Stimulated activated naive CD8-positive, alpha-beta T cell treated with anti-CD3 and anti-CD28 coated beads, Interleukin-15, Interleukin-2, amounts not matched to agents 100 ng/mL and 50 ng/mL, for 24 hours (primary cell): ENCODE measurements around the gene ZMYND8.
"Not testable (repeated sequence)": the region's sequence is repeated elsewhere in the genome, so short reads cannot be mapped to it uniquely, and the experiment has no call there.

Experiments
- H3K27ac Mint-ChIP-seq: one replicate; pipeline ENCODE4 v1.8.0; 2021; ENCODE audit warnings: mild to moderate bottlenecking, mixed read lengths
- H3K27me3 Mint-ChIP-seq: one replicate; pipeline ENCODE4 v1.8.0; 2021; ENCODE audit warnings: mixed read lengths
- H3K36me3 Mint-ChIP-seq: one replicate; pipeline ENCODE4 v1.8.0; 2021; ENCODE audit warnings: low read depth, mixed read lengths
- H3K4me1 Mint-ChIP-seq: one replicate; pipeline ENCODE4 v1.8.0; 2021; ENCODE audit warnings: low read depth, mixed read lengths
- H3K4me3 Mint-ChIP-seq: one replicate; pipeline ENCODE4 v1.8.0; 2021; ENCODE audit warnings: mild to moderate bottlenecking, mixed read lengths
- H3K9me3 Mint-ChIP-seq: one replicate; pipeline ENCODE4 v1.8.0; 2021; ENCODE audit warnings: mixed read lengths

Gene ZMYND8

DNA sequence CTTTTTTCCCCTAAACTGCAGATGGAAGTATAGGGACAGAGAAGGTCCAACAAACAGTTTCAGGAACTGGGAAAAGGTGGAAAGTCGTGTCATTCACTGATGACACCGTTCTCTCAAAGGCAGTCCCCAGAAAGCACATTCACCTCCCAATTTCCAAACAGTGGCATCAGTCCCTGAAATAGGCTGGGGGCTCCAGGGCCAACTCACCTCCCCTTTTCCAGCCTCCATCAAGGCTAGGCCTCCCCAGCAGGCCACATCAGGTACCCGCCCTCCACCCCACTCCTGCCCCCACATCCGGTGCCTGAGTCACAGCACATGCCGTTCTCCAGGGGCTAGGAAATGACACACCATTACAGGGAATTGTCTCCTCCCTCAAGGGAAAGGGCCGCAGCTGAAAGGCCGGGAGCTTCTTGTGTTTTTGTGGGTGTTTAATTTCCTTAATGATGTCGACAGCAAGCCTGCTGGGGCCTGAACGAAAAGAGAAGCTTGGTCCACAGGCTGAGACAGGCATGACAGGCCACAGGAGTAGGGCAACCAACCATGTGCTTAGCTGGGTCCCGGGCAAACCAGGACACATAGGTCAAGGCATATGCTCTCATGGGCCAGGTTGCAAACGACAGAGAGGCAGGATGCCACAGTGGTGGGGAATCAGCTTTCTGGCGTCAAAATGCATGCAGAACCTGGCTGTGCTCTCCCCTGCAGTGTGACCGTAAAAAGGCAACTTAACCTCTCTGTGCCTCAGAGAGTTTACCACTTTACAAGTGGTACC lies 39.2 kb downstream of the ZMYND8 start:
- H3K27ac Mint-ChIP-seq: peak overlapping the region; percentile 95
- H3K4me3 Mint-ChIP-seq: peak overlapping the region; percentile 54
- no peaks in the 10 kb centered on the region for H3K9me3 Mint-ChIP-seq
- H3K27me3 Mint-ChIP-seq: no peaks in the 10 kb centered on the region
- H3K4me1 Mint-ChIP-seq: peaks cover 68% of the 10 kb centered on the region
- peaks cover 12% of the 10 kb centered on the region for H3K36me3 Mint-ChIP-seq

DNA sequence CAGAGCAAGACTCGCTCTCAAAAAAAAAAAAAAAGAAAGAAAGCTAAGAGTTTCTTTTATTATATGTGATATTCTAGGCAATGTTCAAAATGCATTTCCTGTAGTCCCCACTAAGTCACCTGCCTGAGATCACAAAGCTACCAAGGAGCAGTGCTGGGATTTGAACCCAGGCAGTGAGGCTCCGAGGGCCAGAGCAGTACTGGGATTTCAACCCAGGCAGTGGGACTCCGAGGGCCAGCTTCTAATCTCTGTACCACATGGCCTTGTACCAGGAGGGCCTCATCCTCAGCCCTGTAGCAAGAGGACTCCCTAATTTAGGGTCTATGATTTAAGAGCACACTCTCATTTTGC lies 39.7 kb downstream of the ZMYND8 start:
- Mint-ChIP-seq H3K9me3 (no peaks in the 10 kb centered on the region), H3K27ac (peak overlapping the region; percentile 95), H3K36me3 (peaks cover 16% of the 10 kb centered on the region), H3K27me3 (no peaks in the 10 kb centered on the region), H3K4me3 (peak overlapping the region; percentile 41), H3K4me1 (peaks cover 68% of the 10 kb centered on the region)

DNA sequence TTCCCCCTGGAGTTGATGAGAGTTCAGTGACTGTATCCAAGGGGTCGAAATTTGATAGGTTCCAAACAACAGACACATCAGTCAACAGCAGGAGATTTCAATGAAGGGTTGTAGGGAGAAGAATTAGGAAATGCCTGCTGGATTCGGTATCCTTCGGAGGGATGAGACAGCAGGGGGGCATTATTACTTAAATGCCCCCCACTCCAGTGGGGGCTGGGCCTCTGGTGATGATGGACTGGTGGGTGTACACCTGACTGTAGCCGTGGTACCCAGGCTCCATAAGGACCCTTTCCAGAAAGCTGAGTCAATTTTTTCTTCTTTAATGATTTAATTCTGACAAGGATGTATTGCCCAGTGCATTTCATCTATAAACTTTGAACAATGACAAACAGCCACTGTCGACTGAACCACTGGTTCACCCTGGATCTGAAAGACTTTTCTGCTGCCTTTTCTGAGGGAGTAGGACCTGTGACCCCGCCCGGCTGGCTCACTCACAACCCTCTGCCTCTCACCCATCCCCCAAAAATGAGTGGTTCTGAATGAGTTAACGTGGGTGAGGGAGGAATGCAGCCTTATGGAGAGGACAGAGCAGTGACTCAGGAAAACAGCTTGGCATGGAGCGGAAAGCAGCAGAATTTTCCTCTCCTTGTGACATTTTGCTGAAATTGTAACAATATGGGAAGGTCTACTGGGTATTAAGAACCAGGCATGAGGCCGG lies 41.0 kb downstream of the ZMYND8 start:
- Mint-ChIP-seq H3K27ac (peak overlapping the region; percentile 68), H3K27me3 (no peaks in the 10 kb centered on the region), H3K9me3 (no peaks in the 10 kb centered on the region), H3K4me1 (peaks cover 58% of the 10 kb centered on the region), H3K36me3 (peaks cover 23% of the 10 kb centered on the region), H3K4me3 (no peak overlapping the region)

DNA sequence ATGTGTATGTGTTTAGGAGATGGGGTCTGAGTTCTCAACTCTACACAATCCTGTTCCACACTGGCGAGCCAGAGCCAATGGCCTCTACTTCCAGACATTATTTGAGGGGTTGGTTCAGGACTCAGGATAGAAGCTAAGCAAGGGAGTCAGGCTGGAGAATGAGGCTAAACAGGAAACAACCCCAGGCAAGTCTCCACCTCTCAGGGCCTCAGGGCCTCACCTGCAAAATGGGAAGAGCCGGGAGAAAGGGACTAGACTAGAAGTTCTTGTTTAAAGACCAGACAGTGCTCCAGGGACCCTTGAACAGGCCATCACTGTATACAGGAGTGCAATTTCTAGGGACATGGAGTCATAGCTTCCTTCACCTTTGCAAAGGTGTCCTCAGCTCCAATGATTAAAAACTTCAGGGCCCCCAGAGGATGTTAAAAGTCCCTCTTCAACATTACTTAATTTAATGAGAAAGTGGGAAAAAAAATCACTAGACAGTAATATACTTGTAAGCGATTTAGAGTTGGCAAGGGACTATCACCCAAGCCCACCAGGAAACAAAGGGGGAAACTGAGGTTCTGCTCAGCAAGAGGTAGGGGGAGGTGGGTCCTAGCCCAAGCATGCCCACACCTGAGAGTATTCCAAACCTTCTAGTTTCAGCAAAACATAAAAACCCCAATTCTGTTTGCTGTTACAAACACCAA lies 41.7 kb downstream of the ZMYND8 start:
- no peak overlapping the region for H3K4me3 Mint-ChIP-seq
- no peaks in the 10 kb centered on the region for H3K9me3 Mint-ChIP-seq
- peaks cover 23% of the 10 kb centered on the region for H3K36me3 Mint-ChIP-seq
- H3K4me1 Mint-ChIP-seq: peaks cover 51% of the 10 kb centered on the region
- H3K27me3 Mint-ChIP-seq: no peaks in the 10 kb centered on the region
- no peak overlapping the region for H3K27ac Mint-ChIP-seq

DNA sequence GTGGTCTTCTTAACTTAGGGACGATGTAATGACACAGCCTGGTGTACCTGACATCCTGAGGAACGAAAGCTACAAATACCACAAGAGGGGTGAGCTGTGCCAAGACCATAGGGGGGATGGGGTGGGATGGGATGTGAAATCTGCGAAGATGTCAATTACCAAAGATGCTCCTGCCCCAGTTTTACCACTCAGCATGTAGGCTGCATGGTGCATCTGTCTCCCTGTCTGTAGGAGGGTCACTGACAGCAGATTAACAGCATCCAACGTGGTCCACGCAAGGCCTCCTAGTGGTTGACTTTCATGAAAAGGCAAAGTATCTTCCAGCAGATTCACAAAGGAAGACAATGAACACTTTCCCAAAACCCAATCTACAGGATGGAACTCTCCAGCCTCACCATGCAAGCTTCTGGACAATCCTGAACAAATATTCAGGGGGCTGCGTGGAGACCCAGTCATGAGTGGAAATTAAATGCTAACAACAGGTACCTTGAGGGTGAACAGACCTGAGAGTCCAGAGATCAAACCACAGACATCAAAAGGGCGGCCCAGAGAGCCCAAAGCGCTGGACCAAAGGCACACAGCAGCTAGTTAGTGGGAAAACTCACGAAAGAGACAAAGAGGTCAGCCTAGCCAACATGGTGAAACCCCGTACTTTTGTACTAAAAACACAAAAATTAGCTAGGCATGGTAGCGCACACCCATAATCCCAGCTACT lies 44.4 kb downstream of the ZMYND8 start:
- H3K4me3 Mint-ChIP-seq: no peak overlapping the region
- no peak overlapping the region for H3K27ac Mint-ChIP-seq
- H3K36me3 Mint-ChIP-seq: peaks cover 18% of the 10 kb centered on the region
- no peaks in the 10 kb centered on the region for H3K9me3 Mint-ChIP-seq
- no peaks in the 10 kb centered on the region for H3K27me3 Mint-ChIP-seq
- peaks cover 28% of the 10 kb centered on the region for H3K4me1 Mint-ChIP-seq

DNA sequence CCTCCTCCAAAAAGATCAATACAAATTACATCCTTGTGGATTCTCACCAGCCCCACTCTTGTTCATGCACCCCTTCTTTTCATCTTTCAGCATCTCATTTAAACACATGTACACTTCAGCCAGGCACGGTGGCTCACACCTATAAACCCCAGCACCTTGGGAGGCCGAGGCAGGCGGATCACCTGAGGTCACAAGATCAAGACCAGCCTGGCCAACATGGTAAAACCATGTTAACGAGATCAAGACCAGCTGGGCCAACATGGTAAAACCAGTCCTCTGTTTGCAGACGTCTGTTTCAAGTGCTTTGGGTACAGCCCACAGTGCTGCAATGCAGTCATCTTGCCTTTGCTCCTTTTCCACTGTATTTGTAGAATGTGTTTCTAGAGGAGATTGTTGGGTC lies 45.3 kb downstream of the ZMYND8 start:
- Mint-ChIP-seq H3K4me1 (peaks cover 25% of the 10 kb centered on the region), H3K27me3 (no peaks in the 10 kb centered on the region), H3K9me3 (no peaks in the 10 kb centered on the region), H3K36me3 (peaks cover 22% of the 10 kb centered on the region), H3K4me3 (no peak overlapping the region), H3K27ac (no peak overlapping the region)

DNA sequence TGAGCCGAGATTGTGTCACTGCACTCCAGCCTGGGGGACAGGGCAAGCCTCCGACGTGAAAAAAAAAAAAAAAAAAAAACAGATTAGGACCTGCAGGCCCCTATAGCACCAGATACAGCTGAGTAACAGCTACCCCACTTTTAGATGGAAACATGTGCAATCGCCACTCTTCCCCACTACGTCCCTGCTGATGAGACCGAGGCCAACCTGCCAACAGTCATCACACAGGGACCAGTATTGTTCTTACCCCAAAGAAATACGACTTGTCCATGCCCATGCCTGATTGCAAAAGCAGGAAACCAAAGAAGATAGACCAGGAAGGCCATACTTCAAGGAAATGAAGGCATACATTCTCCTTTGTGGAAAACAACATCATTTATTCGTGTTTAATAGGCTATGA lies 45.8 kb downstream of the ZMYND8 start:
- Mint-ChIP-seq H3K9me3 (no peaks in the 10 kb centered on the region), H3K27me3 (no peaks in the 10 kb centered on the region), H3K4me1 (peaks cover 25% of the 10 kb centered on the region), H3K27ac (no peak overlapping the region), H3K36me3 (peaks cover 27% of the 10 kb centered on the region), H3K4me3 (no peak overlapping the region)

DNA sequence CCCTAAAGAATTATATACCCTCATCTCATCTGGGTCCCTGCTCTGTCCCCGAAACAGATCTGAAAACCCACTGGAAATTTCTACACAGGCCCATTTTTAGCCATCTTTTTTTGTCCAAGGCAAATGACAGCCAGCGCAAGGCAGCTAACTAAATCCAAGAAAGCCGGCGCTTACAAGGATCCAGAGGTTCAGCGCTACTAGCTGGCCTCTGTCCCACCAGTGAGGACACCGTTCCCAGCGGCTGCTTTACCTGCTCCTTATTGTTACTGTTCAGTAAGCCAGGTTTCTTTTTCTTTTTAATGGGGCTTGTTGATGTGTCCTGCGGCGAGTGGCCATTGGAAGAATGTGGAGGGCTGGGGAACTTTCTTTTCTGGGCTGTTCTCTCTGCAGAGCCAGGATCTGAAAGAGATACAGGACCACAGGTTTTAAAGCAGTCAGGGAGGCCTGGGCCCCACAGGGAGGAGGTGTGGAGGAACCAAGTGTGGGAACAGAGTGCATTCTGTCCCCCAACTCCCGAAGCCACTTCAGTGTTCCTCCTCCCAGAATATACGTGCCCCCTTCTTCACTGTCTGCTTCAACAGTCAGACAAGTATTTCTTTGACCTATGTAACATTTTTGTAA lies 46.6 kb downstream of the ZMYND8 start:
- Mint-ChIP-seq H3K4me3 (no peak overlapping the region), H3K36me3 (peaks cover 31% of the 10 kb centered on the region), H3K27ac (peak overlapping the region; percentile 31), H3K27me3 (no peaks in the 10 kb centered on the region), H3K4me1 (peaks cover 21% of the 10 kb centered on the region), H3K9me3 (no peaks in the 10 kb centered on the region)

DNA sequence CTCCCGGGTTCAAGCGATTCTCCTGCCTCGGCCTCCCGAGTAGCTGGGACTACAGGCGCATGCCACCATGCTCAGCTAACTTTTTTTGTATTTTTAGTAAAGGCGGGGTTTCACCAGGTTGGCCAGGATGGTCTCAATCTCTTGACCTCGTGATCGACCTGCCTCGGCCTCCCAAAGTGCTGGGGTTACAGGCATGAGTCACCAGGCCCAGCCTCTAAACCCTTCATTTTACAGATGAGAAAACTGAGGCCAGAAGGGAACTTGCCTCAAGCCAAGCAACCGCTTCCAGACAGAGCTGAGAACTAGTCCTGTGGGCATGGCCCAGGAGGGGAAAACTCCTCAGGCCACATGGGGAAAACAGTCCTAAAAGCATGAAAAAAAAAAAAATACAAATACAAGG lies 47.1 kb downstream of the ZMYND8 start:
- no peaks in the 10 kb centered on the region for H3K27me3 Mint-ChIP-seq
- H3K4me1 Mint-ChIP-seq: peaks cover 24% of the 10 kb centered on the region
- no peaks in the 10 kb centered on the region for H3K9me3 Mint-ChIP-seq
- no peak overlapping the region for H3K4me3 Mint-ChIP-seq
- peaks cover 31% of the 10 kb centered on the region for H3K36me3 Mint-ChIP-seq
- no peak overlapping the region for H3K27ac Mint-ChIP-seq

DNA sequence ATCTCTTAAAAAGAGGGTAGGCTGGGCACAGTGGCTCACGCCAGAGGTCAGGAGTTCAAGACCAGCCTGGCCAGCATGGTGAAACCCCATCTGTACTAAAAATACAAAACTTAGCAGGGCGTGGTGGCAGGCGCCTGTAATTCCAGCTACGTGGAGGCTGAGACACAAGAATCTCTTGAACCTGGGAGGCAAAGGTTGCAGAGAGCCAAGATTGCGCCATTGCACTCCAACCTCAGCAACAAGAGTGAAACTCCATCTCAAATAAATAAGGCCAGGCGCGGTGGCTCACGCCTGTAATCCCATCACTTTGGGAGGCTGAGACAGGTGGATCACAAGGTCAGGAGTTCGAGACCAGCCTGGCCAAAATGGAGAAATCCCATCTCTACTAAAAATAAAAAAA lies 48.9 kb downstream of the ZMYND8 start:
- H3K4me1 Mint-ChIP-seq: peaks cover 21% of the 10 kb centered on the region
- not testable (repeated sequence) for H3K27ac Mint-ChIP-seq, H3K27me3 Mint-ChIP-seq, H3K4me3 Mint-ChIP-seq, H3K9me3 Mint-ChIP-seq
- peaks cover 37% of the 10 kb centered on the region for H3K36me3 Mint-ChIP-seq

DNA sequence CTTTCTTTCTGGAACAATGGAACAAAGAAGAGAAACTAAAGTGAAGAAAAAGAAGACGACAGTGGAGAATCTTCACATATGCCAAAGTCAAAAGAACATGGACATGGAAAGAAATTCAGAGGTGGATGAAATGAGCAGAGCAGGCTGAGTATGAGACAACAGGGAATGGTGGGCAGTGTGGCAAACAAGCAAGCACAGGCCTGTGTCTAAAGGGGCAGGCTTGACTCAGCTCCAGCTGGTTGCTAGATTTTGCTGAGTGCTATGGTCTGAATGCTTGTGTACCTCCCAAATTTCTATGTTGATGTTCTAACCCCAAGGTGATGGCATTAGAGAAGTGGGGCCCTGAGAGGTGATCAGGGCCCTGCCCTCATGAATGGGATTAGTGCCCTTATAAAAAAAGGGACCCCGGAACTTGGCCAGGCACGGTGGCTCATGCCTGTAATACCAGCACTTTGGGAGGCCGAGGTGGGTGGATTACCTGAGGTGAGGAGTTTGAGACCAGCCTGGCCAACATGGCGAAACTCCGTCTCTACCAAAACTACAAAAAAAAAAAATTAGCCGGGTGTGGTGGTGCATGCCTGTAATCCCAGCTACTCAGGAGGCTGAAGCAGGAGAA lies 49.6 kb downstream of the ZMYND8 start:
- Mint-ChIP-seq H3K9me3 (no peaks in the 10 kb centered on the region), H3K4me1 (peaks cover 21% of the 10 kb centered on the region), H3K27ac (peak overlapping the region; percentile 37), H3K27me3 (no peaks in the 10 kb centered on the region), H3K36me3 (peaks cover 38% of the 10 kb centered on the region), H3K4me3 (no peak overlapping the region)

DNA sequence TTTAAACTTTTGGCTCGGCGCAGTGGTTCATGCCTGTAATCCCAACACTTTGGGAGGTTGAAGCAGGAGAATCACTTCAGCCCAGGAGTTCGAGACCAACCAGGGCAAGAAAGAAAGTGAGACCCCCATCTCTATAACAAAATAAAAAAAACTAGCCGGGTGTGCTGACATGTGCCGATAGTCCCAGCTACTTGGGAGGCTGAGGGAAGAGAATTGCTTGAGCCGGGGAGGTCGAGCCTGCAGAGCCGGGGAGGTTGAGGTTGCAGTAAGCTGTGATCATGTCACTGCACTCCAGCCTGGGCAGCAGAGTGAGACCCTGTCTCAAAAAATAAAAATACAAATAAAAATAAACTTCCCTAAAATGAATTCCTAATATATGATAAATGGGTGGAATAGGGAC lies 50.4 kb downstream of the ZMYND8 start:
- Mint-ChIP-seq H3K4me3 (no peak overlapping the region), H3K27ac (no peak overlapping the region)

DNA sequence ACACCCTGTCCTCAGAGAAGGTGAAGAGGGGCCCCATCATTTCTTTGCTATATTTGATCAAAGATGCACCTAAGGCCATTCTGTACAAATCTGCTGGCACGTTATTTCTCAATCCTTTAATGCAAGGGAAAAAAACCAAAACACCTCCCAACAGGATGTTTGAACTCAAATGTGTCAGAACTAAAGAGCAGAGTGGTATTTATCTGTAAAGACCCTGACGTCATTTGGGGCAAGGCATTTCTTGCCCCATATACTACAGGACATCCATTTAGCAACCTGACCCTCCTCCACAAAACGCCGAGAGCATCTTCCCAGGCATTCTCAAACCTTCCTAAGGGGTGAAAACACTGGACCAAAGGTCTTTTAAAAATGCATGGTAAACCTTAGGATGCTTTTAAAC lies 50.8 kb downstream of the ZMYND8 start:
- peaks cover 21% of the 10 kb centered on the region for H3K4me1 Mint-ChIP-seq
- no peaks in the 10 kb centered on the region for H3K9me3 Mint-ChIP-seq
- H3K36me3 Mint-ChIP-seq: peaks cover 38% of the 10 kb centered on the region
- no peak overlapping the region for H3K4me3 Mint-ChIP-seq
- no peak overlapping the region for H3K27ac Mint-ChIP-seq
- H3K27me3 Mint-ChIP-seq: no peaks in the 10 kb centered on the region

More for the DNA sequence above, 50.4 kb downstream of the ZMYND8 start:
- H3K36me3 Mint-ChIP-seq: peaks cover 42% of the 10 kb centered on the region
- H3K9me3 Mint-ChIP-seq: no peaks in the 10 kb centered on the region
- peaks cover 21% of the 10 kb centered on the region for H3K4me1 Mint-ChIP-seq
- H3K27me3 Mint-ChIP-seq: no peaks in the 10 kb centered on the region

DNA sequence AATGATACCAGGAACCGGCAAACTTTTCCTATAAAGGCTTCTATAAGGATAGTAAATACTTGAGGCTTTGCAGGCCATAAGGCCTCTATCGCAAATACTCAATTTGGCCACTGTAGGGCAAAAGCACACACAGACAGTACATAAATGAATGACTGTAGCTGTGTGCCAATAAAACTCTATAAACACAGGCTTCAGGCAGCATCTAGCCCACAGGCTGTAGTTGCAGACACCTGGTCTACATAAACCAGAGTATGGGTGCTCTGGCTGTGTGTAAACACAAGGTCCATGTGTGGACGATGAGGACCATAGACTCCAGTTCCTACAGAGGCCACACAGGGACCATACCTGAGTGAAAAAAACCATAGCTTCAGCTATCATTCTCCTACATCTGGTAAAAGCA lies 52.2 kb downstream of the ZMYND8 start:
- Mint-ChIP-seq H3K4me1 (peaks cover 30% of the 10 kb centered on the region), H3K9me3 (no peaks in the 10 kb centered on the region), H3K27me3 (no peaks in the 10 kb centered on the region), H3K4me3 (no peak overlapping the region), H3K36me3 (peaks cover 46% of the 10 kb centered on the region), H3K27ac (no peak overlapping the region)
